ENCODE results near the gene SAT2. TPM values are rescaled to one million over a fixed set of nuclear protein-coding genes. Genes with fewer than 3 reads are reported as not detected.

Gene SAT2
- total RNA-seq, 1 experiment from 2014 or later = 52.0 TPM

DNA sequence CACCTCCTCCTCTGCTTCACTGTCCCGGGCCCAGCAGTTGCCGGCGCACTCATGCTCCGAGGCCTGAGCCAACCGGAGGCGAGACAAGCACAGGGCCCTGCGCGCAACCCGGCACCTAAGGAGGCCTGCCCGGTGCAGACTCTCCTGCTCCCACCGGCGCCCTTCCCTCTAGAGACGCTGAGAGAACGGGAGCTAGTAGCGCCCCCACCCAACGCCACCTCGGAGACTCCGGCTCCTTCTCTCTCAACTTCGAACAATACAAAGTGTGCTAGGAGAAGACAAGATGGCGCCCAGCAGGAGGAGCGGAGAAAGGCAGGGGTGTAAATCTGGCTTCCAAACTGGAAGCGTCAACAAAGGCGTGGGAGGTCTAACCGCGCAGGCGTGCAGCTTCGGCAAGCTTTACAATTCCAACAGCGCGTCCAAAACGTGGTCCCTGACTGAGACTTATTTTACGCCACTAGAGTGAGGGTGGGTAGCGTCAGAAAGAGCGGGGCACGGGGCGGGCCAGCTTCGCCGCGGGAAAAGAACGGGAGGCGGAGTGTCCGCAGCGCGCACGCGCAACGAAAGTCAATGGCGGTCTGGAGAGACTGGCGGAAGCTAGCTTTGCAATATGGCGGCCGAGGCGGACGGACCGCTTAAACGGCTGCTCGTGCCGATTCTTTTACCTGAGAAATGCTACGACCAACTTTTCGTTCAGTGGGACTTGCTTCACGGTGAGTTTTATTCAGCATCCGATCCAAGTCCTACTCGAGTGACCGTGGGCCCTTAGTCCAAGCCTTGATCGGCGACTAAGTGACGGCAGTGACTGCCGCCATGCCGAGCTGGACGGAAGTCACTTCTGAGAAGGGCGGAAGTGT lies 44.1 kb downstream of the SAT2 start, which contains the start of gene MPDU1:
Gene MPDU1 (plus strand): TSS at position 600 of the 857 bp plus-strand sequence. CDS start 11 bp downstream, at position 611.
- H3K27me3 ChIP-seq (ENCODE audit: insufficient read depth, low read depth) = no peaks in the 10 kb centered on the region
- TF ChIP-seq, protein P1, sequence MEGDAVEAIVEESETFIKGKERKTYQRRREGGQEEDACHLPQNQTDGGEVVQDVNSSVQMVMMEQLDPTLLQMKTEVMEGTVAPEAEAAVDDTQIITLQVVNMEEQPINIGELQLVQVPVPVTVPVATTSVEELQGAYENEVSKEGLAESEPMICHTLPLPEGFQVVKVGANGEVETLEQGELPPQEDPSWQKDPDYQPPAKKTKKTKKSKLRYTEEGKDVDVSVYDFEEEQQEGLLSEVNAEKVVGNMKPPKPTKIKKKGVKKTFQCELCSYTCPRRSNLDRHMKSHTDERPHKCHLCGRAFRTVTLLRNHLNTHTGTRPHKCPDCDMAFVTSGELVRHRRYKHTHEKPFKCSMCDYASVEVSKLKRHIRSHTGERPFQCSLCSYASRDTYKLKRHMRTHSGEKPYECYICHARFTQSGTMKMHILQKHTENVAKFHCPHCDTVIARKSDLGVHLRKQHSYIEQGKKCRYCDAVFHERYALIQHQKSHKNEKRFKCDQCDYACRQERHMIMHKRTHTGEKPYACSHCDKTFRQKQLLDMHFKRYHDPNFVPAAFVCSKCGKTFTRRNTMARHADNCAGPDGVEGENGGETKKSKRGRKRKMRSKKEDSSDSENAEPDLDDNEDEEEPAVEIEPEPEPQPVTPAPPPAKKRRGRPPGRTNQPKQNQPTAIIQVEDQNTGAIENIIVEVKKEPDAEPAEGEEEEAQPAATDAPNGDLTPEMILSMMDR (conservative IDR thresholded peaks at IDR 0.05) = no peak
- TF ChIP-seq EZH2 (IDR thresholded peaks at IDR 0.05; ENCODE audit: low read depth) = no peak
- intact Hi-C loops (cut with micrococcal nuclease; ENCODE audit: unreplicated experiment) = loop anchor here (1.0 to 10.0 kb wide), 4 partner anchors 105 to 539 kb away; partner anchors contain the start of genes CHD3, CYB5D1, NAA38 and SLC16A11
- POLR2A ChIA-PET (ENCODE audit: unreplicated experiment) = interaction anchor here (0.5 to 1.4 kb wide), 10 partner anchors 10 to 824 kb away, joined by 3 to 14 read pairs (median 6); partner anchors contain the start of genes FXR2 and TP53
- H3K9me2 ChIP-seq (ENCODE audit: insufficient read depth) = no peaks in the 10 kb centered on the region
- H3F3A ChIP-seq (ENCODE audit: insufficient read depth, low read depth) = peaks cover 31% of the 10 kb centered on the region
- peak within 1 kb of the TSS; percentile 71 for H2AFZ ChIP-seq
- TSS peak; percentile 13 for BruUV-seq (replicated peaks)
- H3K9me3 ChIP-seq (ENCODE audit: insufficient read depth, low read depth) = no peaks in the 10 kb centered on the region
- H4K20me1 ChIP-seq (ENCODE audit: insufficient read depth) = peaks cover 5% of the 10 kb centered on the region
- H3K4me2 ChIP-seq = peak within 1 kb of the TSS; percentile 88
- peak within 1 kb of the TSS; percentile 65 for H3K4me3 ChIP-seq
- peaks cover 41% of the 10 kb centered on the region for H3K4me1 ChIP-seq (replicated peaks; ENCODE audit: insufficient read depth)
- CTCF ChIA-PET = interaction anchor here (0.6 to 0.9 kb wide), 3 partner anchors 66 to 134 kb away, joined by 3 to 7 read pairs (median 5); partner anchors contain the start of genes DNAH2, TP53 and WRAP53
- peak; percentile 72 to 97 for DNase-seq
- peak within 1 kb of the TSS; percentile 87 for H3K27ac ChIP-seq
- H3K79me2 ChIP-seq (ENCODE audit: low read depth) = peaks cover 41% of the 10 kb centered on the region
- H3K36me3 ChIP-seq (ENCODE audit: low read depth) = no peaks in the 10 kb centered on the region

- no peak for DNase-seq
- BruUV-seq (replicated peaks) = no TSS peak
- H3K4me1 ChIP-seq (replicated peaks; ENCODE audit: insufficient read depth) = peaks cover 43% of the 10 kb centered on the region
- ChIA-PET CTCF (interaction anchor here (0.9 kb wide), 1 partner anchor 105 kb away, joined by 3 read pairs; the partner anchor contains the start of genes TP53 and WRAP53), POLR2A (ENCODE audit: unreplicated experiment) (interaction anchor here (0.6 to 1.4 kb wide), 5 partner anchors 105 to 454 kb away, joined by 3 to 14 read pairs (median 7); partner anchors contain the start of gene TP53)
- peaks cover 14% of the 10 kb centered on the region for H4K20me1 ChIP-seq (ENCODE audit: insufficient read depth)
- TF ChIP-seq, protein P1 (conservative IDR thresholded peaks at IDR 0.05) = no peak
- TF ChIP-seq EZH2 (IDR thresholded peaks at IDR 0.05; ENCODE audit: low read depth) = no peak
- no peaks in the 10 kb centered on the region for H3K9me3 ChIP-seq (ENCODE audit: insufficient read depth, low read depth)
- peak overlapping the region; percentile 65; the same call in 1 of the 2 replicates for H3K4me3 ChIP-seq
- no peaks in the 10 kb centered on the region for H3K27me3 ChIP-seq (ENCODE audit: insufficient read depth, low read depth)
- no peaks in the 10 kb centered on the region for H3K9me2 ChIP-seq (ENCODE audit: insufficient read depth)
- H2AFZ ChIP-seq = no peak overlapping the region
- intact Hi-C loops (cut with micrococcal nuclease; ENCODE audit: unreplicated experiment) = loop anchor here (10.0 kb wide), 3 partner anchors 272 to 538 kb away; partner anchors contain the start of genes CHD3, CYB5D1, NAA38 and SLC16A11
- H3K27ac ChIP-seq = 0 out of 2 replicates have a peak overlapping the region, but pooled peaks have one; percentile 87
- peaks cover 35% of the 10 kb centered on the region for H3K79me2 ChIP-seq (ENCODE audit: low read depth)
- peaks cover 32% of the 10 kb centered on the region for H3F3A ChIP-seq (ENCODE audit: insufficient read depth, low read depth)
- peaks cover 4% of the 10 kb centered on the region; the same call in 1 of the 2 replicates for H3K36me3 ChIP-seq (ENCODE audit: low read depth)
- H3K4me2 ChIP-seq = peak overlapping the region; percentile 88
These were observed 45.0 kb downstream of the SAT2 start for GRCh38 chr17:7582396-7583252.

Measured in PC-9 (cell line).